Measurements from ENCODE around the gene PSME2. TPM values are rescaled to one million over a fixed set of nuclear protein-coding genes. Genes with fewer than 3 reads are reported as not detected.
A peak's percentile ranks its signal among the peaks of the same experiment; 100 is the strongest.

PSME2 gene
- total and polyA plus RNA-seq, 9 of the 15 experiments (the other 6 are each of a cell fraction or from before 2014, with no cell fraction given), result 111 to 579 (median 159) TPM

GRCh38 chr14:24141097-24141880 lies 5.1 kb downstream of the PSME2 start, which contains the start of gene EMC9 (continued):
- TF ChIP-seq, protein P1, sequence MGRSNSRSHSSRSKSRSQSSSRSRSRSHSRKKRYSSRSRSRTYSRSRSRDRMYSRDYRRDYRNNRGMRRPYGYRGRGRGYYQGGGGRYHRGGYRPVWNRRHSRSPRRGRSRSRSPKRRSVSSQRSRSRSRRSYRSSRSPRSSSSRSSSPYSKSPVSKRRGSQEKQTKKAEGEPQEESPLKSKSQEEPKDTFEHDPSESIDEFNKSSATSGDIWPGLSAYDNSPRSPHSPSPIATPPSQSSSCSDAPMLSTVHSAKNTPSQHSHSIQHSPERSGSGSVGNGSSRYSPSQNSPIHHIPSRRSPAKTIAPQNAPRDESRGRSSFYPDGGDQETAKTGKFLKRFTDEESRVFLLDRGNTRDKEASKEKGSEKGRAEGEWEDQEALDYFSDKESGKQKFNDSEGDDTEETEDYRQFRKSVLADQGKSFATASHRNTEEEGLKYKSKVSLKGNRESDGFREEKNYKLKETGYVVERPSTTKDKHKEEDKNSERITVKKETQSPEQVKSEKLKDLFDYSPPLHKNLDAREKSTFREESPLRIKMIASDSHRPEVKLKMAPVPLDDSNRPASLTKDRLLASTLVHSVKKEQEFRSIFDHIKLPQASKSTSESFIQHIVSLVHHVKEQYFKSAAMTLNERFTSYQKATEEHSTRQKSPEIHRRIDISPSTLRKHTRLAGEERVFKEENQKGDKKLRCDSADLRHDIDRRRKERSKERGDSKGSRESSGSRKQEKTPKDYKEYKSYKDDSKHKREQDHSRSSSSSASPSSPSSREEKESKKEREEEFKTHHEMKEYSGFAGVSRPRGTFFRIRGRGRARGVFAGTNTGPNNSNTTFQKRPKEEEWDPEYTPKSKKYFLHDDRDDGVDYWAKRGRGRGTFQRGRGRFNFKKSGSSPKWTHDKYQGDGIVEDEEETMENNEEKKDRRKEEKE (IDR thresholded peaks at IDR 0.05; ENCODE audit: borderline replicate concordance in 1 of 2, control insufficient read depth in 1 of 2, low read depth in 2 of 2, low read length in 1 of 2), result no peak
- TF ChIP-seq ASH1L (IDR thresholded peaks at IDR 0.05; ENCODE audit: borderline replicate concordance, low read depth, partially characterized antibody) (peak; percentile 83), MECOM (CRISPR knock-in tag; IDR thresholded peaks at IDR 0.05) (no peak), RUNX1 (IDR thresholded peaks at IDR 0.05; ENCODE audit: low read depth) (no peak), NFATC3 (IDR thresholded peaks at IDR 0.05) (no peak), STAT5A (IDR thresholded peaks at IDR 0.05; ENCODE audit: borderline replicate concordance, low read length) (no peak), PHF8 (IDR thresholded peaks at IDR 0.05; ENCODE audit: borderline replicate concordance, low read length) (peak; percentile 67; the same call in 1 of the 2 replicates), ZNF764 (CRISPR knock-in tag; IDR thresholded peaks at IDR 0.05; ENCODE audit: low read depth) (no peak), CHD1 (IDR thresholded peaks at IDR 0.05; ENCODE audit: low read length) (no peak), ELF2 (CRISPR knock-in tag; IDR thresholded peaks at IDR 0.05) (no peak), FOXK2 (conservative IDR thresholded peaks at IDR 0.05 in 1 of 2, IDR thresholded peaks at IDR 0.05 in 1 of 2; ENCODE audit: low read depth in 2 of 2) (no peak), HIVEP1 (CRISPR knock-in tag; IDR thresholded peaks at IDR 0.05) (no peak), ZNF232 (CRISPR knock-in tag; IDR thresholded peaks at IDR 0.05) (no peak), SMAD1 (IDR thresholded peaks at IDR 0.05; ENCODE audit: low read depth, low read length, partially characterized antibody) (peak; percentile 40)
- TF ChIP-seq, protein P2, sequence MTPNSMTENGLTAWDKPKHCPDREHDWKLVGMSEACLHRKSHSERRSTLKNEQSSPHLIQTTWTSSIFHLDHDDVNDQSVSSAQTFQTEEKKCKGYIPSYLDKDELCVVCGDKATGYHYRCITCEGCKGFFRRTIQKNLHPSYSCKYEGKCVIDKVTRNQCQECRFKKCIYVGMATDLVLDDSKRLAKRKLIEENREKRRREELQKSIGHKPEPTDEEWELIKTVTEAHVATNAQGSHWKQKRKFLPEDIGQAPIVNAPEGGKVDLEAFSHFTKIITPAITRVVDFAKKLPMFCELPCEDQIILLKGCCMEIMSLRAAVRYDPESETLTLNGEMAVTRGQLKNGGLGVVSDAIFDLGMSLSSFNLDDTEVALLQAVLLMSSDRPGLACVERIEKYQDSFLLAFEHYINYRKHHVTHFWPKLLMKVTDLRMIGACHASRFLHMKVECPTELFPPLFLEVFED (CRISPR knock-in tag; conservative IDR thresholded peaks at IDR 0.05), result no peak
- TF ChIP-seq, protein P3, sequence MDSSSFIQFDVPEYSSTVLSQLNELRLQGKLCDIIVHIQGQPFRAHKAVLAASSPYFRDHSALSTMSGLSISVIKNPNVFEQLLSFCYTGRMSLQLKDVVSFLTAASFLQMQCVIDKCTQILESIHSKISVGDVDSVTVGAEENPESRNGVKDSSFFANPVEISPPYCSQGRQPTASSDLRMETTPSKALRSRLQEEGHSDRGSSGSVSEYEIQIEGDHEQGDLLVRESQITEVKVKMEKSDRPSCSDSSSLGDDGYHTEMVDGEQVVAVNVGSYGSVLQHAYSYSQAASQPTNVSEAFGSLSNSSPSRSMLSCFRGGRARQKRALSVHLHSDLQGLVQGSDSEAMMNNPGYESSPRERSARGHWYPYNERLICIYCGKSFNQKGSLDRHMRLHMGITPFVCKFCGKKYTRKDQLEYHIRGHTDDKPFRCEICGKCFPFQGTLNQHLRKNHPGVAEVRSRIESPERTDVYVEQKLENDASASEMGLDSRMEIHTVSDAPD (CRISPR knock-in tag; IDR thresholded peaks at IDR 0.05), result no peak
- TF ChIP-seq, protein P4, sequence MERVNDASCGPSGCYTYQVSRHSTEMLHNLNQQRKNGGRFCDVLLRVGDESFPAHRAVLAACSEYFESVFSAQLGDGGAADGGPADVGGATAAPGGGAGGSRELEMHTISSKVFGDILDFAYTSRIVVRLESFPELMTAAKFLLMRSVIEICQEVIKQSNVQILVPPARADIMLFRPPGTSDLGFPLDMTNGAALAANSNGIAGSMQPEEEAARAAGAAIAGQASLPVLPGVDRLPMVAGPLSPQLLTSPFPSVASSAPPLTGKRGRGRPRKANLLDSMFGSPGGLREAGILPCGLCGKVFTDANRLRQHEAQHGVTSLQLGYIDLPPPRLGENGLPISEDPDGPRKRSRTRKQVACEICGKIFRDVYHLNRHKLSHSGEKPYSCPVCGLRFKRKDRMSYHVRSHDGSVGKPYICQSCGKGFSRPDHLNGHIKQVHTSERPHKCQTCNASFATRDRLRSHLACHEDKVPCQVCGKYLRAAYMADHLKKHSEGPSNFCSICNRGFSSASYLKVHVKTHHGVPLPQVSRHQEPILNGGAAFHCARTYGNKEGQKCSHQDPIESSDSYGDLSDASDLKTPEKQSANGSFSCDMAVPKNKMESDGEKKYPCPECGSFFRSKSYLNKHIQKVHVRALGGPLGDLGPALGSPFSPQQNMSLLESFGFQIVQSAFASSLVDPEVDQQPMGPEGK (CRISPR knock-in tag; IDR thresholded peaks at IDR 0.05; ENCODE audit: borderline replicate concordance), result no peak
- TF ChIP-seq, protein P5, sequence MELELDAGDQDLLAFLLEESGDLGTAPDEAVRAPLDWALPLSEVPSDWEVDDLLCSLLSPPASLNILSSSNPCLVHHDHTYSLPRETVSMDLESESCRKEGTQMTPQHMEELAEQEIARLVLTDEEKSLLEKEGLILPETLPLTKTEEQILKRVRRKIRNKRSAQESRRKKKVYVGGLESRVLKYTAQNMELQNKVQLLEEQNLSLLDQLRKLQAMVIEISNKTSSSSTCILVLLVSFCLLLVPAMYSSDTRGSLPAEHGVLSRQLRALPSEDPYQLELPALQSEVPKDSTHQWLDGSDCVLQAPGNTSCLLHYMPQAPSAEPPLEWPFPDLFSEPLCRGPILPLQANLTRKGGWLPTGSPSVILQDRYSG (tag; conservative IDR thresholded peaks at IDR 0.05; ENCODE audit: low read depth), result no peak

Measured in K562 (cell line).